OCI-LY3 (cell line): ENCODE results near the gene CPXM1.

Experiments used
- CTCF ChIP-seq: fragments of 200-600, 300-600 bp; sonication (generic); IDR thresholded peaks from 2 replicates; pipeline ENCODE4 v1.5.1; 2014; ENCODE audit warnings: antibody characterized with exemption, low read length, low read depth
- EZH2phosphoT487 ChIP-seq: fragments of 200-600 bp; shearing (Covaris generic); IDR thresholded peaks from 2 replicates; pipeline ENCODE4 v1.6.1; 2018; ENCODE audit warnings: antibody characterized with exemption, mixed run types, low read depth

GRCh38 chr20:2816030-2816582, 15.7 kb upstream of the CPXM1 start, which contains the start of gene TMEM239:
- TF ChIP-seq CTCF (no peak), EZH2phosphoT487 (no peak)
